Right renal pelvis (tissue), 4 donors: ENCODE data around the gene MIER3. TPM values are rescaled to one million over a fixed set of nuclear protein-coding genes. Genes with fewer than 3 reads are reported as not detected.

Source experiments
- DNase-seq, 4 donors: peaks; one replicate each; pipeline ENCODE4 v3.0.0-alpha.2; 2013; ENCODE audit warnings: low read depth in 4 of 4, low spot score in 3 of 4, missing footprints in 1 of 4
- polyA plus RNA-seq, 4 donors: library from polyadenylated mRNA; unstranded; fragments of 120-200 nt; gene quantifications; one replicate each; pipeline ENCODE4 v1.2.1, GENCODE V29; 2013; ENCODE audit not compliant: insufficient read length in 4 of 4

Gene MIER3
- polyA plus RNA-seq, 4 donors = 31.4 to 44.2 (median 40.4) TPM

GRCh38 chr5:56900858-56901578 lies 50.9 kb downstream of the MIER3 start:
- DNase-seq = peak in 3 of 4 donors; percentile 13 to 32 (median 28)

- DNase-seq = no peak
Measured at GRCh38 chr5:56900395-56900794, 51.5 kb downstream of the MIER3 start.

- no peak for DNase-seq
Measured at GRCh38 chr5:56898213-56898612, 53.7 kb downstream of the MIER3 start.

- no peak for DNase-seq
Measured at GRCh38 chr5:56896763-56897162, 55.2 kb downstream of the MIER3 start.

- DNase-seq = no peak
Measured at GRCh38 chr5:56893251-56893951, 58.5 kb downstream of the MIER3 start.

GRCh38 chr5:56881571-56881970 lies 70.4 kb downstream of the MIER3 start:
- DNase-seq = no peak

GRCh38 chr5:56876327-56876726 lies 75.6 kb downstream of the MIER3 start:
- no peak for DNase-seq

GRCh38 chr5:56873056-56873455 lies 78.9 kb downstream of the MIER3 start:
- no peak for DNase-seq

- no peak for DNase-seq
Measured at GRCh38 chr5:56871777-56872176, 80.1 kb downstream of the MIER3 start.

Other genes starting within 250 kb of the MIER3 start
- gene MAP3K1, start 136.6 kb downstream of the MIER3 start, polyA plus RNA-seq = 10 to 100 TPM; 79.3 to 94.1 (median 89.2) TPM
- gene SETD9, start 42.5 kb downstream of the MIER3 start, polyA plus RNA-seq = 10 to 100 TPM in 3 of 4 donors, 1 to 10 TPM in 1; 6.2 to 18.2 (median 12.4) TPM
- 100 to 1,000 TPM; 125 to 161 (median 152) TPM for gene GPBP1, start 221.9 kb upstream of the MIER3 start, polyA plus RNA-seq